OCI-LY7 (cell line): ENCODE data around the gene MCHR1.

Experiments
- CTCF ChIP-seq: fragments of 200-600 bp; sonication (generic); conservative IDR thresholded peaks from 2 replicates; pipeline ENCODE4 v1.5.1; 2014; ENCODE audit warnings: mild to moderate bottlenecking, antibody characterized with exemption, low read length, moderate library complexity, mixed read lengths
- EZH2phosphoT487 ChIP-seq: fragments of 200-600 bp; sonication (generic); IDR thresholded peaks from 2 replicates; pipeline ENCODE4 v1.6.1; 2018; ENCODE audit warnings: low read depth, borderline replicate concordance, mild to moderate bottlenecking, mixed run types, antibody characterized with exemption, low read length, moderate library complexity, mixed read lengths

DNA sequence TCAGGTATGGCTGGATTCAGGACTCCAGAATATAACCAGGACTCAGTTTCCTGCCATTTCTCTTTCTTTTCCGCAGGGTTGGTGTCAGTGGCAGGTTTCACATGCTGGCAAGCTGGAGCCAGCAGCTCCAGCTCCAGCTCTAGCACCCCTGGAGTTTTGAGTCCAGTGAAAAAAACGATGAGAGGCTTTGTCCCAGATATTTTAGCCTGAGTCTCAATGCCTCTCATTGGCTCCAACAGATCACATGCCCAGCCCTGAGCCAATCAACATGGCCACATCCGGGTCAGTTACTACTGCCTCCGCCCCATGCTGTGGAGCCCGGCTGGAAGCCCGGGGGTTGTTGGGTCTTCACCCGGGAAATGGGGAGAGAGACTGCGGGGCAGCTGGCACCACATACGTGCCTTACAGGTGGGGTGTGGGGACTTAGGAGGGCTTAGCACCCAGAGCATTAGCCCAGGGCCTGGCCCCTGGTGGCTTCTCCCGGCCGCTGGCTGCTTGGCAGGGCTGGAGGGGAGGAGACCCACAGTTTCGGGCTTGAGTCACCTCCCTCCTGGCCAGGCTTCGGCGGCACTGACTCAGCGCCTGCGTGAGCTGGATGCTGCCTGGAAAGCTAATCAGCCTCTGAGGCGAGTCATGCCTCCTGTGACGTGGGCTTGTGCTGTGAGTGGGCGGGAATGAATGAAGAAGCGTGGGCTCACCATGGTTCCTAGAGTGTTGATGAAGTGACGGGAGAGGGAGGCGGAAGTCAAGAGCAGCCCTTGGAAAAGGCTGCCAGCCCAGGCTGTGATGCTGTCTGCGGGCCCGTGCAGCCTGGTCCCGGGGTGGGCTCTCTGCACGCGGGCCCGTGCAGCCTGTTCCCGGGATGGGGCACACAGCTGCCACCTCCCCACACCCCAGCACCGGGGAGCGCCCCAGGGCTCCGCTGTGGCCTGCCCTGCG is 27.5 kb upstream of the MCHR1 start:
- no peak for TF ChIP-seq CTCF
- no peak for TF ChIP-seq EZH2phosphoT487
